T1000 (cell line): ENCODE data around the gene USP12.

Experiments used
- DNase-seq: peaks from one replicate; lab custom pipeline; 2025; ENCODE audit warnings: mixed read lengths; lab: John Stamatoyannopoulos, UW

Gene USP12

DNA sequence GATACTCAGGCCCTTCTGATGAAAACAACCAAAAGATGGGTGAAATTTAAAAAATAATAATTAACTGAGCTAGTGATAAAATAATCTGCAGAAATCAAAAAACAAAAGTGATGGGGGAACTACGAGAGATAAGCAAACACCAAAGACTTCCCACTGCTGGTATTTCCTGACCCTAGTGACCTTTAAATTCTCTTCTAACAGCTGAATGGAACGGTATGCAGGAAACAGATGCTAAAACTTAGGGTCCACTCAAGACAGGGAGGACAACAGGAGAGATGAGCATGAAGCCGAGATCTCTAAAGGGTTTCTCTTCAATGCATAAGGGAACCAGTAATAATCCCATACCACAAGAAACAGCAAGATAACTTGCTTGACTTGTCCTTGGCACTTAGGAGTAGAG is 50.8 kb downstream of the USP12 start:
- DNase-seq = no peak

DNA sequence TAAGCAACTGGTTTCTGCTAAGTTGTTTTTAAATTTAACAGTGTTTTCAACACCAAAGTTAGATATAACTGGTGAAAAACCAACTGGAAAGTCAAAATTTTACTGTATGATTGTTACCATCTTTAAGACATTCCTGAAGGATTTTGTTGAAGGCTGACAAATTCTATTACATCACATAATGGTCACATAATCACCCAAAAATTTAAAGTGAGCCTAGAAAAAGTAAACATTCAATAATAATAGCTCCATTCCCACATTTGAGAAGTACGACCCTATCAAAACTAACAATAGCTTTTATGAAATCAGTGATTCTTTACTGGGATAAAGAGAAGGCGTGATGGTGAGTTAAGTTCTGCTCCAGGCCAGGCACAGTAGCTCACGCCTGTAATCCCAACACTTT is 51.6 kb downstream of the USP12 start:
- DNase-seq = no peak

- no peak for DNase-seq
Measured at GRCh38 chr13:27118428-27119054, 53.1 kb downstream of the USP12 start.

GRCh38 chr13:27117952-27118351 is 53.7 kb downstream of the USP12 start:
- DNase-seq = no peak

DNA sequence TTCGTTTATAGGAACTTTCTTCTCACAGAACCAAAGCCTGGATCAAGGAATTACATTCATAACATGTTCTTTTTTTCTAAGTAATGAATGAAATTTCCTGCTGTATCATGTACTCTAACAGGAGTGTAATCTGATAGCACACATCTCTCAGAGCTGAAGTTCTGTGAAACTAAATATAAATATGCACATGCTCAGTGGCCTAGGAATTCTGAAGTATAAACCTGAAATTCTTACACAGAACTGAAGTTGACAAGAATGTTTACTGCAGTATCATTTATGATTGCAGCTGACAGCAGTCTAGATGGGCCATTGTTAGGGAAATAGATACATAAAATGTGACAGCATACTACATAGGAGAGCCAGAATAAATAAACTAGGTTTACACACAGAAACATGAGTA is 54.5 kb downstream of the USP12 start:
- DNase-seq = no peak

- no peak for DNase-seq
Measured at GRCh38 chr13:27113436-27113835, 58.2 kb downstream of the USP12 start.

DNA sequence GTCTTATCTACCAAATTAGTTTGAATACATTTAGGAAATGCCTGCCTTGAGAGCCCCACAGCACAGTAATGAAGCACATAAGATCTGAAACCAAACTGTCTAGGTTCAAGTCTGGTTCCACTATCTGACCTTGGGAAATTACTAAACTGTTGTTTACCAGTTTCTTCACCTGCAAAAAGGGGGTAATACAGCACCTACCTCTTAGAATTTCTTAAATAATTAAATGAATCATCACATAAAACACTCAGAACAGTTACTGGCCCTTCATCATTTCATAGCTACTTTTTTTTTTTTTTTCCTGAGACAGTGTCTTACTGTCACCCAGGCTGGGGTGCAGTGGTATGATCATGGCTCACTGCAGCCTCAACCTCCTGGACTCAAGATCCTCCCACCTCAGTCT is 59.6 kb downstream of the USP12 start:
- DNase-seq = no peak

DNA sequence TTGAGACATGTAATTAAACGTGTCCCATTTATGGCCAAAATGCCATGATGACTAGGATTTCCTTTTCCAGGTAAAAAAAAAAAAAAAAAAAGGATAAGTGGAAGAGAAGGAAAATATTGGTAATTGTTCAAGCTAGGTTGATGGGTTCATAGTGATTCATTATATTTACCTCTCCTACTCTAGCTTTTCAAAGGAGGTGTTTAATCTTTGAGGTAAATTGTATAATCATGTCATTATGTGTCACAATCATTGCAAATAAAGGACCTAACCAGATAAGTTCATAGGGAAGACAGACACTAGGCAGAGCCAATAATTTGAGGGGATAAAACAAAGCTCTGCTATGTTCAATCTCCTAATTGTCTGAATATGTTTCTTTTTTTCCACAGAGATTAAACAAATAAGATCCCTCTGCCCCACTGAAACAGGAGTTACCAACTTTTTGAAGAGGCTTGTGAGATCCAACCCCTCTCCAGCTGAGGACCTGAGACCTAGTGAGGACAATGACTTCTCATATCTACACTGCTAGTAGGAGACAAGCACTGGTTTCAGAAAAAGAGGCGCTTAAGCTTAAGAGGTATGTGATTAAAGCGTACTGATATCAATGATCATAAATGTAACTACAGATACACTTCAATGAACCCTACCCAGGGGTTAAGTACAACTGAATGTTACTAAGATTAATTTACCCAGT is 61.4 kb downstream of the USP12 start:
- no peak for DNase-seq

GRCh38 chr13:27106144-27106543 is 65.5 kb downstream of the USP12 start:
- DNase-seq = no peak

GRCh38 chr13:27104606-27105005 is 67.0 kb downstream of the USP12 start:
- DNase-seq = no peak

DNA sequence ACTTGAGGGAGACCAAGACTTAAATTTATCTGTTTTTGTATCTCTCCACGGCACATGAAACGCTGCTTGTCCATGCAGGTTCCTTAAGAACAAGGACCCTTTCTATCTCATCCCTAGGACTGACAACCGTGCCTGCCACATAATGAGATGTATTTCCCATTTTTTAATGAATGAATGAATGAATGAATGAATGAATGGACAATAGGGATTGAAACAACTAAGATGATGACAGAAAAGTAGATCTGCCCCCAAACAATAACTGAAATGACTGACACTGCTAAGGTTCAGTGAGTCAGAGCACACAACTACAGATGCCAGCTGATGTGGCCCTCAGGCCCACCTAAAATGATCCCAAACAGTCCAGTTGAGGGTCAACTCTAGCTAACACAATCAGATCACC is 69.8 kb downstream of the USP12 start:
- no peak for DNase-seq

DNA sequence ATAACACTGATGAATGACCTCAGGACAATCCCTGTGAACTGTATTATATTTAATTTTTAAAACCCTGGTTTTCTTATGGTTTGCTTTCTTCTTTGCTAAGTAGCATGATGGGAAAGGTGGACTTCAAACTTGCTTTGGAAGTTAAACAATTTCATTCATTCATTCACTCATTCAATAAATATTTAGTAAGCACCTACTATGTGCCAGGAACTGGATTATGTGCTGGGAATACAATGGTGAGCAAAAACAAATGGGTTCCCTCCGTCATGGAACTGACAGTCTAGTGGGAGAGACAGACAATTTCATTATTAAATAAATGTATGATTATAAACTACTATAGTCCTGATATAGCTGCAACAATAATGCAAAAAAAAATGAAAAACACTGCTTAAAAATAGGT is 70.3 kb downstream of the USP12 start:
- DNase-seq = no peak

GRCh38 chr13:27097691-27098090 is 73.9 kb downstream of the USP12 start:
- no peak for DNase-seq

- DNase-seq = no peak
Measured at GRCh38 chr13:27091451-27091850, 80.2 kb downstream of the USP12 start.

GRCh38 chr13:27088619-27089018 is 83.0 kb downstream of the USP12 start:
- no peak for DNase-seq

GRCh38 chr13:27086599-27087265 is 84.9 kb downstream of the USP12 start:
- DNase-seq = no peak

DNA sequence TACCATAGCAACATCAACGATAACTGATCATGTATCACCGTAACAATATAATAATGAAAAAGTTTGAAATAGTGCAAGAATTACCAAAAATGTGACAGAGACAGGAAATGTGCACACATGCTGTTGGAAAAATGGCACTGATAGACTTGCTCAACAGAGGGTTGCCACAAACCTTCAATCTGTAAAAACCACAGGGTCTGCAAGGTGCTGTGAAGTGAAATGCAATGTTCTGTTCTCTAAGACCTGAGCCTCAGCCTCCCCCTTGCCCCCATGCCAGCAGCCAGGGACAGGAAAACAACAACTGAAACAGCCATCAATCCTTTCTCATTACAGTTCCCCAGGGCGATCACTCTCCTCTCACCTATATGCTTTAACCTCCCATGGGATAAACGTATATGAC is 88.4 kb downstream of the USP12 start:
- no peak for DNase-seq

DNA sequence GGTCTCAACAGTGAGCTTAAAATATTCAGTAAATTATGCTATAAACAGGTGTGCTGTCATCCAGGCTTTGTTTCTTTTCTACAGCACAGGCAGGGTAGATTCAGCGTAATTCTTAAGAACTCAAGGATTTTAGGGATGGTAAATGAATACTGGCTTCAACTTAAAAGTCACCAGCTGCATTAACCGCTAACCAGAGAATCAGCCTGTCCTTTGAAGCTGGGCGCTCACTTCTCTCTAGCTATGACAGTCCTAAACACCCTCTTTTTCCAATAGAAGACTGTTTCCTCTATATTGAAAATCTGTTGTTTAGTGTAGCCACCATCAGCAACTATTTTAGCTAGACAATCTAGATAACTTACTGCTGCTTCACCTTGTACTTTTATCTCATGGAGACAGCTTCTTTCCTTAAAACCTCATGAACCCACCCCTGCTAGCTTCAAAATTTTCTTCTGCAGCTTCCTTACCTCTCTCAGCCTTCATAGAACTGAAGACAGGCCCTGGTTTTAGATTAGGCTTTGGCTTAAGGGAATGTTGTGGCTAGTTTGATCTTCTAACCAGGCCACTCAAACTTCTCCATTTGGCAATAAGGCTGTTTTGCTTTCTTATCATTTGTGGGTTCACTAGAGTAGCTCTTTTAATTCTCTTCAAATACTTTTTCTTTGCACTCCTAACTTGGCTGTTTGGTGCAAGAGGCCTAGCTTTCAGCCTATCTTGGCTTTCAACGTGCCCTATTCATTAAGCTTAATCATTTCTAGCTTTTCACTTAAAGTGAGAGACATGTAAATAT is 89.5 kb downstream of the USP12 start:
- DNase-seq = no peak

DNA sequence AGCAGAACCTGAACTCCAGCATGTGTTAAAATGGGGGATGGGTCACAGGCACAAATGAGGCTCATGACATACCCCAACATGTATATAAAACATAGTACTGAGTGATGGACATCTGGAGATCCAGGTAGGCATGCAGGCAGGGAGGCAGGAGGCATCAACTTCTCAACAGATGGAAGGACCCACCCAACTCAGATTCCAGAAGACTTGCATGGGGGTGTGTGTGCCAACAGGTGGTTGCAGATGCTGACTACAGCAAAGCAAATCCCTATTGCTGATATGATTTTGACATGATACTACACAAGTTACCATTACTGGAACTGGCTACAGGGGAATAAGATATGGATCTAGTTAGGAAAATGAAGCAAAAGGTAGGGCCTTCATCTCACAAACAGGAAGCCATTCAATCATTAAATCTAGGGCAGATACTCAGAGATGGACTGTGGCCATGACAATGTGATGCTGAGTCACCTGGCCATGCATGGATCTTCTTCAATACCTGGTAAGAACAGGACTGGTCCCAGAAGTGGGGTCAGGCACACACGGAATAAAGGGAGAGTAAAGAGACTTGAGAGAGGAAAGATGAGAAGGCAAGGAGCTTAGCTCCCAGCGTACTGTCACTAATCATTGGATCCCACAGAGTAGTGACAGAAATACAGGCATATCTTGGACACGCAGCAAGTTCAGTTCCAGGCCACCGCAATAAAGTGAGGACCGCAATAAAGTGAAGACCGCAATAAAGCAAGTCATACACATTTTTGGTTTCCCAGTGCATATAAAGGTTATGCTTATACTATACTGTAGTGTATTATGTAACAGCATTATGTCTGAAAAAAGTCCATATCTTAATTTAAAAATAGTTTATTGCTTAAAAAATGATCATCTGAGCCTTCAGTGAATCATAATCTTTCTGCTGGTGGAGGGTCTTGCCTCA is 91.3 kb downstream of the USP12 start:
- no peak for DNase-seq

- DNase-seq = no peak
Measured at GRCh38 chr13:27079421-27079958, 92.1 kb downstream of the USP12 start.

DNA sequence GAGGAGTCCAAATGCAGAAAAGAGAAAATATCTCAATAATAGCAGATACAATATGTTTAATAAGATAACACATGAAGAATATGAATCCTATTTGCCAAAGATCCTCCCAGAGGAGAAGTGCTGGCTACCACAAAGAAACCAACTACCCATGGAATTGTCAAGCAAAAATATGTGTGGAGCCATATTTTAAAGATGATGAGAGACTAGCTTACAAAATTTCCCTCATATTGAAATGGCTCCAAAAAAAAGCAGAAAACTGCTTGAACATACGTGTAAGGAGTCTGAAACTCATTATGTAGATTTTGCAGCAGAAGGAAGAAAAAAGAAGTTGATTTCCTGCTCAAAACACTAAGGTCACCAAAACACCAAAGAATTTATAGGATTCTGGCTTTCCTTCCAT is 94.2 kb downstream of the USP12 start:
- no peak for DNase-seq
